Mucosa of descending colon (tissue), 3 donors: ENCODE results near the gene ELAVL1. TPM values are rescaled to one million over a fixed set of nuclear protein-coding genes. Genes with fewer than 3 reads are reported as not detected.
"Not testable (repeated sequence)": the region's sequence is repeated elsewhere in the genome, so short reads cannot be mapped to it uniquely, and the experiment has no call there.

ENCODE experiments used
- ATAC-seq: fragments of 200-7000 bp; cut with Tn5 transposase; one replicate; pipeline ENCODE4 v1.9.1; 2020; ENCODE audit warnings: mild to moderate bottlenecking, moderate library complexity
- DNase-seq, 3 donors: peaks; one replicate each; pipeline ENCODE4 v3.0.0-alpha.2; 2020
- H3K36me3 ChIP-seq: fragments of 200-600 bp; one replicate; pipeline ENCODE4 v1.8.0; 2021; ENCODE audit warnings: low read depth, mild to moderate bottlenecking
- H3K4me1 ChIP-seq: fragments of 200-600 bp; one replicate; pipeline ENCODE4 v1.8.0; 2021; ENCODE audit warnings: low read depth, mild to moderate bottlenecking
- H3K4me3 ChIP-seq: fragments of 200-600 bp; one replicate; pipeline ENCODE4 v1.8.0; 2021; ENCODE audit warnings: mild to moderate bottlenecking
- H3K9me3 ChIP-seq: fragments of 200-600 bp; one replicate; pipeline ENCODE4 v1.8.0; 2021; ENCODE audit warnings: mild to moderate bottlenecking
- intact Hi-C, 2 donors: fragments of 100-400 bp; cut with DNase I in 1 of 2; cut with micrococcal nuclease in 1 of 2; formaldehyde crosslinking; loops; one replicate each; pipeline versions ENCODE4 v1.11.0 to v1.11.1; 2022; cut with DNase I, micrococcal nuclease
- total RNA-seq, 3 donors: library from RNA; stranded (reverse); fragmentation: NEBNext Ultra II Directional in 2 of 3; extraction: Animal tissue kit (Norgen Biotek cat#: 25700) in 2 of 3; gene quantifications; one replicate each; pipeline versions ENCODE4 v1.2.1 to v1.2.4, GENCODE V29; 2021 to 2023
- TF ChIP-seq, protein P1 (sequence below): fragments of 200-600 bp; IDR thresholded peaks from one replicate; pipeline ENCODE4 v1.8.0; 2022; ENCODE audit warnings: antibody characterized with exemption, mild to moderate bottlenecking
- donor health status: DM: no; HTN: no; CAD: no; lungs with moderate emphysema.
- donor health status: DM: no; HTN: no; CAD: no.
- donor health status: DM: no; HTN: yes; CAD: no.

Gene ELAVL1
- total RNA-seq, 3 donors from 2014 or later, result 43.9 to 63.9 (median 58.7) TPM

GRCh38 chr19:7961920-7962626 lies 43.4 kb downstream of the ELAVL1 start:
- no peak for ATAC-seq
- no peaks in the 10 kb centered on the region for H3K36me3 ChIP-seq
- TF ChIP-seq, protein P1, sequence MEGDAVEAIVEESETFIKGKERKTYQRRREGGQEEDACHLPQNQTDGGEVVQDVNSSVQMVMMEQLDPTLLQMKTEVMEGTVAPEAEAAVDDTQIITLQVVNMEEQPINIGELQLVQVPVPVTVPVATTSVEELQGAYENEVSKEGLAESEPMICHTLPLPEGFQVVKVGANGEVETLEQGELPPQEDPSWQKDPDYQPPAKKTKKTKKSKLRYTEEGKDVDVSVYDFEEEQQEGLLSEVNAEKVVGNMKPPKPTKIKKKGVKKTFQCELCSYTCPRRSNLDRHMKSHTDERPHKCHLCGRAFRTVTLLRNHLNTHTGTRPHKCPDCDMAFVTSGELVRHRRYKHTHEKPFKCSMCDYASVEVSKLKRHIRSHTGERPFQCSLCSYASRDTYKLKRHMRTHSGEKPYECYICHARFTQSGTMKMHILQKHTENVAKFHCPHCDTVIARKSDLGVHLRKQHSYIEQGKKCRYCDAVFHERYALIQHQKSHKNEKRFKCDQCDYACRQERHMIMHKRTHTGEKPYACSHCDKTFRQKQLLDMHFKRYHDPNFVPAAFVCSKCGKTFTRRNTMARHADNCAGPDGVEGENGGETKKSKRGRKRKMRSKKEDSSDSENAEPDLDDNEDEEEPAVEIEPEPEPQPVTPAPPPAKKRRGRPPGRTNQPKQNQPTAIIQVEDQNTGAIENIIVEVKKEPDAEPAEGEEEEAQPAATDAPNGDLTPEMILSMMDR, result no peak
- no peaks in the 10 kb centered on the region for H3K9me3 ChIP-seq
- intact Hi-C loops, result no loop called here
- H3K4me1 ChIP-seq, result no peaks in the 10 kb centered on the region
- no peak overlapping the region for H3K4me3 ChIP-seq
- DNase-seq, result no peak

DNA sequence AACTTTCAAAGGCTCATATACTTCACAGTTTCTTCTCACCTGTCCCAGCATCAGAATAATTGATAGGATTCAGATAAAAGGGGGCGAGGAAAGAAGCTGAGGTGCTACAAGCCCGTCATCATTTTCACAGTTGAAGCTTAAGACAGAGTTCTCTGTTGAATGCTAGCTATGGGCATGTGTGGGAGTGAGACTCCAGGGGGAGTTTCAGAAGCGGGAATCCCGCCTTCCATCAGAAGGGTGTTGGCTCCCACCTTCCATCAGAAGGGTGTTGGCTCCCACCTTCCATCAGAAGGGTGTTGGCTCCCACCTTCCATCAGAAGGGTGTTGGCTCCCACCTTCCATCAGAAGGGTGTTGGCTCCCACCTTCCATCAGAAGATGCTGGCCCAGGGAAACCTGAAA lies 44.4 kb downstream of the ELAVL1 start:
- H3K4me1 ChIP-seq, H3K4me3 ChIP-seq, H3K36me3 ChIP-seq, DNase-seq, ATAC-seq, H3K9me3 ChIP-seq, intact Hi-C loops: not testable (repeated sequence)

DNA sequence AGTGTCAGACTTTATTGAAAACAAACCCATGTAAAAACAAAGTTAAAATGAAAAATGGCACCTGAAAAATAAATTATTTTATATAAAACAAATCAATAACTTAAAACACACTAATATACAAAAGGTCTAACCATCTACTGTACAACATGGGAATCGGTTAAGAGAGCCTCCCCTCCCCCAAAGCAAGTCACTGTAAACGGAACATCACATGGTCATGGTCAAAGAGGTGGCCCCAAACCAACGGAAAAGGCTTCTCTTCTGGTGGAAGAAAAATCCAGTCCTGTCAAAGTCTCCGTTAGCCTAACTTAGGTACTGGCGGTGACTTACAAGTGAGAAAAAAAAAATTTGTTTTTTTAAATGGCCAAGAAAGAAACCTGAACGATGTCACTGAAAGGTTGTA lies 46.2 kb downstream of the ELAVL1 start:
- H3K36me3 ChIP-seq, result no peaks in the 10 kb centered on the region
- TF ChIP-seq, protein P1, result no peak
- H3K9me3 ChIP-seq, result no peaks in the 10 kb centered on the region
- H3K4me3 ChIP-seq, result no peak overlapping the region
- ATAC-seq (no peak), DNase-seq (no peak)
- intact Hi-C loops, result no loop called here
- H3K4me1 ChIP-seq, result no peaks in the 10 kb centered on the region

DNA sequence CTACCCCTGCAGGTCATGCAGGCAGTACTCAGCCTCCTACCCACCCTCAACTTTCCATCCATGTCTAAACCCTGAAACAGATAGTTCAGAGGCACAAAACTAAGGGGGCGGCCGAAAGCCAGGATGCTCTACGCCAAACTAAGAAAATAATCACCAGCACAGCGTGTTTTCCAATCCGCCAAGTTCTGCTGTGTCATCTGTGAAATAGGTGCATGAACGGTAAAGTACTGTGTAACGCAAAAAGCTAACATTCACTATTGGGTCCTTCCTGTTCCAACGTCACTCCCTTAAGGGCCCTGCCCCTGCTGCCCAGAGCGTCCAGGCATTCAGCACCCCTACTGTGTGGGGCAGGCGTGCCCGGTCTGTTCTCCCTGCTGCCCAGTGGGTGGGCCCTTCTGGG lies 49.7 kb downstream of the ELAVL1 start:
- TF ChIP-seq, protein P1, result no peak
- Histone ChIP-seq H3K4me1 (no peaks in the 10 kb centered on the region), H3K36me3 (no peaks in the 10 kb centered on the region), H3K9me3 (no peaks in the 10 kb centered on the region), H3K4me3 (no peak overlapping the region)
- no peak for DNase-seq
- intact Hi-C loops, result no loop called here
- ATAC-seq, result no peak

DNA sequence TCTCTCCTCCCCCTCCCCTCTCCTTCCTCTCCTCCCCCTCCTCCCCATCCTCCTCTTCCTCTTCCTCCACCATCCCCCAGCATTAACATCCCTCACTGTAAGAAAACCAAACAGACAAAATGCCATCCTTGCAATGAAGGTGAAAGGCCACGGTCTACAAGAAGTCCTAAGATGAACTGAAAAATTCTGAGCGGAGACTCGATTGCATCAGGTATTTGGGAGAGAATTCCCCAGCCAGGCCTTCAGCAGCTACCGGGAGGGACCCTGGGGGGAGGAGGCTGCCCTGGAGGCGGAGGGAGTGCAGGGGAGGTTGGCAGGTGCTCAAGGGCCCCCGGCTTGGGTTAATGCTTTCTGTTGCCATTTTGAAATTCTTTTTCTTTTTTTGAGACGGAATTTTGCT lies 51.9 kb downstream of the ELAVL1 start:
- H3K4me3 ChIP-seq, result no peak overlapping the region
- DNase-seq (peak in 1 of 3 donors; percentile 22), ATAC-seq (no peak)
- intact Hi-C loops, result no loop called here
- no peaks in the 10 kb centered on the region for H3K9me3 ChIP-seq
- no peaks in the 10 kb centered on the region for H3K36me3 ChIP-seq
- TF ChIP-seq, protein P1, result no peak
- H3K4me1 ChIP-seq, result no peaks in the 10 kb centered on the region

- Histone ChIP-seq H3K4me3 (no peak overlapping the region), H3K4me1 (no peaks in the 10 kb centered on the region), H3K36me3 (no peaks in the 10 kb centered on the region), H3K9me3 (no peaks in the 10 kb centered on the region)
- TF ChIP-seq, protein P1, result no peak
- intact Hi-C loops, result no loop called here
- ATAC-seq (no peak), DNase-seq (peak in 1 of 3 donors; percentile 11)
Observed at GRCh38 chr19:7953060-7953459, 52.4 kb downstream of the ELAVL1 start.
